MM.1S (cell line): ENCODE results near the gene DPH1.

Source experiments
- DNase-seq: peaks from one replicate; pipeline ENCODE4 v3.0.0-alpha.2; 2015
- H2AFZ ChIP-seq: fragments of 300-600 bp; sonication (generic); 2 replicates; pipeline ENCODE4 v1.6.0; 2016; ENCODE audit warnings: antibody characterized with exemption, low read length
- H3F3A ChIP-seq: fragments of 300-600 bp; sonication (generic); 2 replicates; pipeline ENCODE4 v1.6.1; 2016; ENCODE audit warnings: mild to moderate bottlenecking, antibody characterized with exemption, low read length, moderate library complexity, mixed read lengths; ENCODE audit not compliant: insufficient read depth
- H3K27ac ChIP-seq: fragments of 300-600 bp; sonication (generic); 2 replicates; pipeline ENCODE4 v1.5.1; 2016; ENCODE audit warnings: mild to moderate bottlenecking, low read length
- H3K27me3 ChIP-seq: fragments of 300-600 bp; sonication (generic); replicated peaks from 2 replicates; pipeline ENCODE4 v1.6.0; 2016; ENCODE audit warnings: low read length; ENCODE audit not compliant: insufficient read depth
- H3K36me3 ChIP-seq: fragments of 300-600 bp; sonication (generic); replicated peaks from 2 replicates; pipeline ENCODE4 v1.6.1; 2016; ENCODE audit warnings: mild to moderate bottlenecking, low read length, mixed read lengths; ENCODE audit not compliant: insufficient read depth
- H3K4me1 ChIP-seq: fragments of 300-600 bp; sonication (generic); 2 replicates; pipeline ENCODE4 v1.6.1; 2016; ENCODE audit warnings: low read length, mixed read lengths
- H3K4me2 ChIP-seq: fragments of 300-600 bp; sonication (generic); 2 replicates; pipeline ENCODE4 v1.6.0; 2016; ENCODE audit warnings: low read depth, low read length
- H3K4me3 ChIP-seq: fragments of 300-600 bp; sonication (generic); 2 replicates; pipeline ENCODE4 v1.5.1; 2016; ENCODE audit warnings: low read length, mixed read lengths
- H3K79me2 ChIP-seq: fragments of 300-600 bp; sonication (generic); 2 replicates; pipeline ENCODE4 v1.6.1; 2016; ENCODE audit warnings: mixed run types, low read length, mixed read lengths
- H3K9ac ChIP-seq: fragments of 300-600 bp; sonication (generic); 2 replicates; pipeline ENCODE4 v1.6.1; 2016; ENCODE audit warnings: low read length, mixed read lengths
- H3K9me2 ChIP-seq: fragments of 300-600 bp; sonication (generic); replicated peaks from 2 replicates; pipeline ENCODE4 v1.6.1; 2016; ENCODE audit warnings: mild to moderate bottlenecking, low read length, mixed read lengths; ENCODE audit not compliant: insufficient read depth
- H3K9me3 ChIP-seq: fragments of 300-600 bp; sonication (generic); replicated peaks from 2 replicates; pipeline ENCODE4 v1.6.1; 2016; ENCODE audit warnings: mild to moderate bottlenecking, low read length, mixed read lengths; ENCODE audit not compliant: insufficient read depth
- H4K20me1 ChIP-seq: fragments of 300-600 bp; sonication (generic); 2 replicates; pipeline ENCODE4 v1.6.1; 2016; ENCODE audit warnings: mild to moderate bottlenecking, low read length, moderate library complexity, mixed read lengths; ENCODE audit not compliant: insufficient read depth
- EZH2 ChIP-seq: fragments of 300-600 bp; sonication (generic); optimal IDR thresholded peaks from 2 replicates; pipeline ENCODE3; 2017; ENCODE audit warnings: low read depth, mild to moderate bottlenecking, antibody characterized with exemption, low read length, mixed read lengths
- EZH2phosphoT487 ChIP-seq: fragments of 300-600 bp; sonication (generic); IDR thresholded peaks from 2 replicates; pipeline ENCODE4 v1.6.1; 2018; ENCODE audit warnings: antibody characterized with exemption, low read length
- TF ChIP-seq, protein P1 (sequence below): fragments of 300-600 bp; sonication (generic); IDR thresholded peaks from 2 replicates; pipeline ENCODE4 v1.5.1; 2016; ENCODE audit warnings: antibody characterized with exemption, low read length, mixed read lengths

DPH1 gene

DNA sequence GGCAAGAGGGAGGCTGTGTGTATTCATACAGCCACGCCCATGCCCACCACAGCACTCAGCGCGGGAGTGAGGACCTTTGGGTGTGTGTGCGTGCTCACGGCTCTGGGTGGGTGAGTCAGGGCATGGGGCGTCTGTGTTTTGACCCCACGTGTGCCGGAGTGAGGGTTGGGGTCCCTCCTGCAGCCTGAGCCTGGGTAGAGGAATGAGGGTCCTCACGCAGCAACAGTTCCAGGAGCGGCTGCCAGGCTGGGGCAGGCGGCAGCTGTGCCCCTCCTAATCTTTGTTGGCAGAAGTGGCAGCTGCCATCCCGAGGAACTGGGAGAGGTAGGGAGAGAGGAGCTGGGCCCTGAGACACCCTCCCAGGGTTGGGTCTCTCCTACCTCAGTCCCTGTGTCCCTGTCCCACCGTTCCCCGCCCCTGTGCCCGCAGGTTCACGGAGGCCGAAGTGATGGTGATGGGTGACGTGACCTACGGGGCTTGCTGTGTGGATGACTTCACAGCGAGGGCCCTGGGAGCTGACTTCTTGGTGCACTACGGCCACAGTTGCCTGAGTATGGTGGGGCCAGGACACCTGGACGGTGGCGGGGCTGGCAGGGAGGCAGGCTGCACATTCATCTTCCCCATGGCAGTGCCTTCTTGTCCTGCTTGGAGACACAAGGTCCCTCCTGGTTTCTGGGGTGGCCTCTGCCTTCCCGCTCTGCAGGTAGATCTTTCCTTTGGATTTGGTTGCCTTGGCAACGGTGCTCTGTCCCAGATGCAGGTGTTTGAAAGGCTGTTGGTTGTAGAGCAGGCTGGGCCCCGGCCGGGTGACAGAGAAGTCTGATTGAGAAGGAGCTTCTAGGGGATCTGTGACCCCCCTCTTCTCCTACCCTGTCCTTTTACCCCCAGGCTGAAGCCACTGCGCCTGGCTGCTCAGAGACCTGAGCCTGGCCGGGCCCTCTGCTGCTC, 5.9 kb downstream of the DPH1 start:
- H4K20me1 ChIP-seq = no peaks in the 10 kb centered on the region
- 0 out of 2 replicates have a peak, but pooled peaks cover 4% of the 10 kb centered on the region for H3K4me1 ChIP-seq
- H3K4me3 ChIP-seq = no peak overlapping the region
- H3K27me3 ChIP-seq = no peaks in the 10 kb centered on the region
- no peaks in the 10 kb centered on the region for H3K36me3 ChIP-seq
- no peak overlapping the region for H3K9ac ChIP-seq
- H3K27ac ChIP-seq = no peak overlapping the region
- H3K9me3 ChIP-seq = no peaks in the 10 kb centered on the region
- no peak overlapping the region for H3K4me2 ChIP-seq
- peaks cover 14% of the 10 kb centered on the region for H3K79me2 ChIP-seq
- no peaks in the 10 kb centered on the region for H3F3A ChIP-seq
- H2AFZ ChIP-seq = no peak overlapping the region
- TF ChIP-seq EZH2 (no peak), EZH2phosphoT487 (no peak)
- TF ChIP-seq, protein P1, sequence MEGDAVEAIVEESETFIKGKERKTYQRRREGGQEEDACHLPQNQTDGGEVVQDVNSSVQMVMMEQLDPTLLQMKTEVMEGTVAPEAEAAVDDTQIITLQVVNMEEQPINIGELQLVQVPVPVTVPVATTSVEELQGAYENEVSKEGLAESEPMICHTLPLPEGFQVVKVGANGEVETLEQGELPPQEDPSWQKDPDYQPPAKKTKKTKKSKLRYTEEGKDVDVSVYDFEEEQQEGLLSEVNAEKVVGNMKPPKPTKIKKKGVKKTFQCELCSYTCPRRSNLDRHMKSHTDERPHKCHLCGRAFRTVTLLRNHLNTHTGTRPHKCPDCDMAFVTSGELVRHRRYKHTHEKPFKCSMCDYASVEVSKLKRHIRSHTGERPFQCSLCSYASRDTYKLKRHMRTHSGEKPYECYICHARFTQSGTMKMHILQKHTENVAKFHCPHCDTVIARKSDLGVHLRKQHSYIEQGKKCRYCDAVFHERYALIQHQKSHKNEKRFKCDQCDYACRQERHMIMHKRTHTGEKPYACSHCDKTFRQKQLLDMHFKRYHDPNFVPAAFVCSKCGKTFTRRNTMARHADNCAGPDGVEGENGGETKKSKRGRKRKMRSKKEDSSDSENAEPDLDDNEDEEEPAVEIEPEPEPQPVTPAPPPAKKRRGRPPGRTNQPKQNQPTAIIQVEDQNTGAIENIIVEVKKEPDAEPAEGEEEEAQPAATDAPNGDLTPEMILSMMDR = no peak
- no peaks in the 10 kb centered on the region for H3K9me2 ChIP-seq
- no peak for DNase-seq

DNA sequence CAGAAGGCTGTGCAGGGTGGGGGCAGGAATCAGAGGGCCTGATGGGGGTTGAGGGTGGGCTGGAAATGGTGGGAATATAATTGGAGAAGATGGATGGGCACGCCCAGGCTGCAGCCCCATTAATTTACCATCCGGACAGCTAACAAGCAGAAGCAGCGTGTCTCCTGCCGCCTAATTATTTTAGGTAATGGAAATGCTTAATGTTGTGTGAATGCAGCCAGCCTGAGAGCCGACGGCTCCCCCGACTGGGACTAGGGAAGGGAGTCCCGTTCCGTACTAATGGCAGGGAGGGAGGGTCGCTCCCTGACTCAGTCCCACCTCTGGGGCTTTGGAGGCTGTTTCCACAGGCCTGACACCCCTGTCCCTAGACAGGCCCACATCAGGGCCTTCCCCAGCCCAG, 7.2 kb downstream of the DPH1 start:
- Histone ChIP-seq H3K79me2 (peaks cover 2% of the 10 kb centered on the region), H3K9me3 (no peaks in the 10 kb centered on the region), H3K36me3 (no peaks in the 10 kb centered on the region), H3K4me1 (peaks cover 4% of the 10 kb centered on the region; the same call in 1 of the 2 replicates), H3K9me2 (no peaks in the 10 kb centered on the region), H3K27ac (no peak overlapping the region), H3K27me3 (no peaks in the 10 kb centered on the region), H2AFZ (no peak overlapping the region), H3F3A (no peaks in the 10 kb centered on the region), H3K4me3 (no peak overlapping the region), H4K20me1 (no peaks in the 10 kb centered on the region), H3K4me2 (no peak overlapping the region), H3K9ac (no peak overlapping the region)
- no peak for DNase-seq
- TF ChIP-seq EZH2phosphoT487 (no peak), EZH2 (no peak)
- TF ChIP-seq, protein P1 = no peak

DNA sequence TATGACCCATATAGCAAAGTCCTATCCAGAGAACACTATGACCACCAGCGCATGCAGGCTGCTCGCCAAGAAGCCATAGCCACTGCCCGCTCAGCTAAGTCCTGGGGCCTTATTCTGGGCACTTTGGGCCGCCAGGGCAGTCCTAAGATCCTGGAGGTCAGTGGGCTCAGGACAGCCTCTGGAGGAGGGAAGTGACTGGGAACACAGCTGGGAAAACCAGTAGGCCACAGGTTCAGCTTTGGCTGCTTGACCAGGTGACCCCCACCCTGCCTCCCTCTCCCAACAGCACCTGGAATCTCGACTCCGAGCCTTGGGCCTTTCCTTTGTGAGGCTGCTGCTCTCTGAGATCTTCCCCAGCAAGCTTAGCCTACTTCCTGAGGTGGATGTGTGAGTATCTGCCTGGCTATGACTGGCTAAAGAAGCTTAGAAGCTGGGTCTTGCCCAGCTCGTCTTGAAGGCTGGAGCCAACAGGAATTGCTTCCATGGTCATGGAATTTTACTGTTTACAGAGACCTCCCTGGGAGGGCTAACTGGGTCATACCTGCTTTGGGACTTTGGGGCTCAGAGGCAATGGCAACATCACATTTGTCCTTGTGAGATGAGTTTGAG, 10.4 kb downstream of the DPH1 start:
- Histone ChIP-seq H3K4me2 (no peak overlapping the region), H3F3A (no peaks in the 10 kb centered on the region), H3K9me2 (no peaks in the 10 kb centered on the region), H3K9me3 (no peaks in the 10 kb centered on the region), H3K79me2 (peaks cover 23% of the 10 kb centered on the region), H3K27me3 (no peaks in the 10 kb centered on the region), H3K27ac (no peak overlapping the region), H3K9ac (no peak overlapping the region), H3K4me1 (peaks cover 8% of the 10 kb centered on the region; the same call in 1 of the 2 replicates), H2AFZ (no peak overlapping the region), H4K20me1 (no peaks in the 10 kb centered on the region), H3K4me3 (no peak overlapping the region), H3K36me3 (no peaks in the 10 kb centered on the region)
- no peak for DNase-seq
- TF ChIP-seq EZH2 (no peak), EZH2phosphoT487 (no peak)
- TF ChIP-seq, protein P1 = no peak
